BJ (cell line): ENCODE data around the gene FGD4. TPM values are rescaled to one million over a fixed set of nuclear protein-coding genes. Genes with fewer than 3 reads are reported as not detected.

ENCODE experiments used
- CTCF ChIA-PET: fragments of 350-600 bp; formaldehyde crosslinking; extraction: SDS; loops from one replicate; lab custom pipeline; 2021; ENCODE audit warnings: antibody characterized with exemption, inconsistent platforms; lab: Yijun Ruan, JAX
- POLR2A ChIA-PET: fragments of 300-600 bp; sonication (Branson Sonifier 250); formaldehyde crosslinking; extraction: SDS; loops from one replicate; lab custom pipeline; 2021; ENCODE audit warnings: antibody characterized with exemption; lab: Charles Lee
- DNase-seq: peaks from one replicate; pipeline ENCODE4 v3.0.0-alpha.2; 2011; ENCODE audit warnings: low read depth
- H3K27me3 ChIP-seq: 2 replicates; pipeline ENCODE4 v1.6.0; 2011; ENCODE audit warnings: low read length; ENCODE audit not compliant: control insufficient read depth, insufficient read depth
- H3K36me3 ChIP-seq: 2 replicates; pipeline ENCODE4 v1.5.1; 2011; ENCODE audit warnings: low read length; ENCODE audit not compliant: control insufficient read depth, insufficient read depth
- H3K4me3 ChIP-seq: 2 replicates; pipeline ENCODE4 v1.5.1; 2011; ENCODE audit warnings: low read depth, mild to moderate bottlenecking, control low read depth, low read length
- CTCF ChIP-seq: IDR thresholded peaks from 2 replicates; pipeline ENCODE4 v1.5.1; 2011; ENCODE audit warnings: low read depth, mild to moderate bottlenecking, control low read depth, inconsistent platforms, low read length, moderate library complexity; ENCODE audit not compliant: insufficient read depth
- polyA plus RNA-seq: library from polyadenylated mRNA; depleted of rRNA; stranded (reverse); fragments of >200 nt; gene quantifications from 2 replicates; pipeline ENCODE4 v1.2.3, GENCODE V29; 2011

The FGD4 gene
- polyA plus RNA-seq, 1 experiment: 11.1 TPM

- no peak overlapping the region for H3K4me3 ChIP-seq
- TF ChIP-seq CTCF: no peak
- H3K27me3 ChIP-seq: no peaks in the 10 kb centered on the region
- ChIA-PET POLR2A (no interaction called here), CTCF (no interaction called here)
- peaks cover 8% of the 10 kb centered on the region for H3K36me3 ChIP-seq
- DNase-seq: no peak
Measured at GRCh38 chr12:32586390-32586789, 187.0 kb downstream of the FGD4 start.

GRCh38 chr12:32587581-32588495 is 188.5 kb downstream of the FGD4 start:
- Histone ChIP-seq H3K27me3 (no peaks in the 10 kb centered on the region), H3K4me3 (no peak overlapping the region), H3K36me3 (peaks cover 3% of the 10 kb centered on the region)
- TF ChIP-seq CTCF: no peak
- ChIA-PET CTCF (no interaction called here), POLR2A (no interaction called here)
- no peak for DNase-seq

- Histone ChIP-seq H3K36me3 (peaks cover 1% of the 10 kb centered on the region; the same call in 1 of the 2 replicates), H3K27me3 (no peaks in the 10 kb centered on the region), H3K4me3 (no peak overlapping the region)
- no peak for DNase-seq
- TF ChIP-seq CTCF: no peak
- ChIA-PET POLR2A (no interaction called here), CTCF (no interaction called here)
Measured at GRCh38 chr12:32588604-32589003, 189.2 kb downstream of the FGD4 start.

- Histone ChIP-seq H3K36me3 (peaks cover 1% of the 10 kb centered on the region; the same call in 1 of the 2 replicates), H3K27me3 (no peaks in the 10 kb centered on the region), H3K4me3 (no peak overlapping the region)
- no peak for DNase-seq
- ChIA-PET CTCF (no interaction called here), POLR2A (no interaction called here)
- TF ChIP-seq CTCF: no peak
Measured at GRCh38 chr12:32589165-32589865, 190.0 kb downstream of the FGD4 start.

- POLR2A ChIA-PET: no interaction called here
- no peak for TF ChIP-seq CTCF
- DNase-seq: peak; percentile 43
- H3K36me3 ChIP-seq: no peaks in the 10 kb centered on the region
- CTCF ChIA-PET: no interaction called here
- no peaks in the 10 kb centered on the region for H3K27me3 ChIP-seq
- no peak overlapping the region for H3K4me3 ChIP-seq
Measured at GRCh38 chr12:32595251-32595650, 195.9 kb downstream of the FGD4 start.
